NCI-H2171 (cell line): ENCODE results near the gene CNTNAP3.
"Not testable (repeated sequence)": the region's sequence is repeated elsewhere in the genome, so short reads cannot be mapped to it uniquely, and the experiment has no call there.

Experiments
- DNase-seq: peaks from one replicate; lab custom pipeline; 2025; lab: John Stamatoyannopoulos, UW

Gene CNTNAP3

GRCh38 chr9:39067683-39068082 lies 220.3 kb downstream of the CNTNAP3 start:
- DNase-seq: not testable (repeated sequence)

- DNase-seq: not testable (repeated sequence)
These were observed 225.0 kb downstream of the CNTNAP3 start for GRCh38 chr9:39062966-39063365.

GRCh38 chr9:39054453-39054852 lies 233.5 kb downstream of the CNTNAP3 start:
- DNase-seq: not testable (repeated sequence)

- not testable (repeated sequence) for DNase-seq
These were observed 241.1 kb downstream of the CNTNAP3 start for GRCh38 chr9:39046833-39047232.

DNA sequence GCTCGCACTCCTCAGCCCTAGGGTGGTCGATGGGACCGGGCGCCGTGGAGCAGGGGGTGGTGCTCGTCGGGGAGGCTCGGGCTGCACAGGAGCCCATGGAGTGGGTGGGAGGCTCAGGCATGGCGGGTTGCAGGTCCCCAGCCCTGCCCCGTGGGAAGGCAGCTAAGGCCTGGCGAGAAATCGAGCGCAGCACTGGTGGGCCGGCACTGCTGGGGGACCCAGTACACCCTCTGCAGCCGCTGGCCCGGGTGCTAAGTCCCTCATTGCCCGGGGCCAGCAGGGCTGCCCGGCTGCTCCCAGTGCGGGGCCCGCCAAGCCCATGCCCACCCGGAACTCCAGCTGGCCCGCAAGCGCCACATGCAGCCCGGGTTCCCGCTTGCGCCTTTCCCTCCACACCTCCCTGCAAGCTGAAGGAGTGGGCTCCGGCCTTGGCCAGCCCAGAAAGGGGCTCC lies 245.6 kb downstream of the CNTNAP3 start:
- DNase-seq: not testable (repeated sequence)

- DNase-seq: not testable (repeated sequence)
These were observed 246.2 kb downstream of the CNTNAP3 start for GRCh38 chr9:39041774-39042173.

- DNase-seq: not testable (repeated sequence)
These were observed 248.8 kb downstream of the CNTNAP3 start for GRCh38 chr9:39039148-39039547.

- not testable (repeated sequence) for DNase-seq
These were observed 249.7 kb downstream of the CNTNAP3 start for GRCh38 chr9:39038221-39038620.

- DNase-seq: not testable (repeated sequence)
These were observed 254.1 kb downstream of the CNTNAP3 start for GRCh38 chr9:39033849-39034248.

- not testable (repeated sequence) for DNase-seq
These were observed 257.6 kb downstream of the CNTNAP3 start for GRCh38 chr9:39030204-39031019.

DNA sequence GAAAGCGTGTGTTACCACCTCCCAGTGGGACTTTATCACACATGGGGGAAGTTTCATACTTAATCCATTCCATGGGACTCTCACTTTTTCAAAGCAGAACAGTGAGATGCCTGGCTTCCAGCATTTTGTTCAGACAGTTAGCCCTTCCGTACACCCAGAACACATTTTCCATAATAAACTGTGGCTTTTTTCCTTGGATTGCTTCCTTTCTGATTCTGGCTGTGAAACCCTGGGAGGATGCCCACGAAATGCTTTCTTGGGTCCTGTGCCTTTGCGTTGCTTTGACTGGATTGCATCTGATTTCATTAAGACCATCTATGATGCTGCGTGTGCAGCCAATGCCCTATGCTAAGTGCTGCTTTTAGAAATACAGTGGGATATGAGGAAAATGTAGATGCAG lies 259.1 kb downstream of the CNTNAP3 start:
- DNase-seq: not testable (repeated sequence)

DNA sequence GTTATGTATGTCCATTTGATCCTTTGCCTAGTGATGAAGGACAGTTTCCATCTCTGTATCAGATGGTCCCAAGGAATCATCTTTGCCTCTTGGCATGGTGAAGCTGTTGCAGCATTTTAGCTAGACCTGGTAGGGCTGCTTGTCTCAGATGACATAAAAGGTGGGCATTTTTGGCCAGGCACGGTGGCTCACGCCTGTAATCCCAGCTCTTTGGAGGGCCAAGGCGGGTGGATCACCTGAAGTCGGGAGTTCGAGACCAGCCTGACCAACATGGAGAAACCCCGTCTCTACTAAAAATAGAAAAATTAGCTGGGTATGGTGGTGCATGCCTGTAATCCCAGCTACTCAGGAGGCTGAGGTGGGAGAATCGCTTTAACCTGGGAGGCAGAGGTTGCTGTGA lies 259.8 kb downstream of the CNTNAP3 start:
- not testable (repeated sequence) for DNase-seq

DNA sequence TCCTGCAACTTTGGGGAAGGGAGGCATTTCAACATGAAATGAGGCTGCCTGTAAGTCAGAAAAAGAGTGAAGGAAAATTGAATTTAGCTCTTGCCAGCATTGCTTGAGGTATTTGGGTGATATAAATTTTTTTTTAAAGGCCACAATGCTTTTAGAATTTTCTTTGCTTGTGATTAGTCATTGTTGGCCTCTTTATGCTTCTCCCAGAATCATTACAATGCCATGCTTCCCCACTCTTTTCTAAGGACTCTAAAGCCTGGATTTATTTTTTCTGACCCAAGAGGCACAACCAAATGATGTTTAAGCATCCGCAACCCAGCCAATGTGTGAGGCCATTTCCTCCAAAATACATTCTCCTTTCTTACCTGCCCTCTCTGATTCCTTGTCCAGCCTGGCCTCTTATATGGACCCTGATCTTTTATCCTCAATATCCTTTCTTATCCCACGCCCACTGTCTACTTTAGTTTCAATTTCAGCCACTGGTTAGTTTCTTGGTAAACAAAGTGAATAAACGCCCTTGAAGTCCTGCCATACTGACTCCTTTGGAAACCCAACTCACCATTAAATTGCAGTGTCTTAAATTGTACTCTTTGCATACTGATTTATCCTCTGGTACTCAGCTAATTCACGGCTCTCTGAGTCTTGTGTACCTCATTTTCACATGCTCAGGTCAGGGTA lies 261.9 kb downstream of the CNTNAP3 start:
- DNase-seq: not testable (repeated sequence)
